Measurements from ENCODE around the gene DDX54. TPM values are rescaled to one million over a fixed set of nuclear protein-coding genes. Genes with fewer than 3 reads are reported as not detected.
A peak's percentile ranks its signal among the peaks of the same experiment; 100 is the strongest.

The DDX54 gene
- total and polyA plus RNA-seq, 2 of the 8 experiments (the other 6 are each of a cell fraction or from before 2014, with no cell fraction given): 64.9 to 113 TPM

DNA sequence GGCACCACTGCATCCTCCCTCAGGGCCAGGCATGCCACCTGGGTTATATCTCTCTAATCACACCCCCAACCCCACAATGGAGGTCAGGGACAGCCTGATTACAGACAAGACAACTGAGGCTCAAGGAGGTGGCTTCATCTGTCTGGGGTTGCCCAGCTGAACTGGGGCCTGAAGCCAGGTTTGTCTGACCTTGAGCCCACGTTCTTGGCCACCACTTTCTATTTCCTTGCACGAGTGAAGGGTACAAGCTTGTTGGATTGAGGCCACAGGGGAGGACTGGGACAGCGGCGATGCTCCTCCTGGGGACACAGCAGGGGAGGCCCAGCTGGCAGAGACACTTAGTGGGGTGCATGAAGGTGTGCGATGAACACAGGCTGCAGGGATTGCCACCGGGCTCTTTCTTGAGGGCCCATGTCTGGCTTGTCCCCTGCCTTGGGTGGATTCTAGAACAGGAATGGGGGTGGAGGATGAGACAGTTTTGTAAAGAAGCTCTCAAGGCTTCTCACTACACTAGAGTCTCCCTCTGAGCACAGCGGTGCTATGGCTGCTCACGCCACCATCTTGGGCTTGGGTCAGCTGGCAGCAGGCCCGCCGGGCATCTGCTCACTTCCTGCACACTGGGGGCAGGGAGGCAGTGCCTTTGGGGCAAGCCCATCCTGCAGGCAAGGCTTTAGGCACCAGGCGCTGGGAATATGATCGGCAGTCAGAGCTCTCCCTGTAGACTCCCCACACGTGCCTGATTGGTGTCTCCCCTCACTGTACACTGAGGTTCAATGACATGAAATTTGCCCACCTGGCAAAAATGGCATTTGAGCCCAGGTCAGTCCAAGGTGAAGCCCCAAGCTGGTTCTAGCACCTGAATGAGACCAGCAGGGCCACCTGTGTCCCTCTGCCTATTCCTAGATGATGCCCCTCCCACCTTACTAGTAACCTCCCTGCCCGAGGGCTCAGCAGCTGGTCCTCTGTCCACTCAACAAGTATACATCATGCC lies 16.2 kb upstream of the DDX54 start:
- Histone ChIP-seq H4K20me1 (replicated peaks in 1 of 2; ENCODE audit: control insufficient read depth in 1 of 2, insufficient read depth in 2 of 2, low read length in 2 of 2) (no peaks in the 10 kb centered on the region), H3K14ac (ENCODE audit: insufficient read length) (no peak overlapping the region), H3K9me3 (ENCODE audit: insufficient read depth in 2 of 2, low read depth in 1 of 2, low read length in 1 of 2) (no peaks in the 10 kb centered on the region; a peak in 1 of 4 replicates), H3K4ac (replicated peaks; ENCODE audit: insufficient read length, low read depth, low read length) (no peak overlapping the region), H2AFZ (ENCODE audit: low read length) (no peak overlapping the region), H3K27ac (ENCODE audit: low read depth, low read length) (no peak overlapping the region), H3K9ac (replicated peaks in 1 of 4; ENCODE audit: extremely low read depth in 1 of 4, low read depth in 3 of 4, low read length in 3 of 4) (0 out of 7 replicates have a peak overlapping the region, but pooled peaks of 1 of the 4 experiments have one; percentile 26), H2BK15ac (ENCODE audit: low read length) (no peak overlapping the region), H3K36me3 (ENCODE audit: control insufficient read depth in 2 of 4, insufficient read depth in 4 of 4, low read length in 3 of 4) (no peaks in the 10 kb centered on the region), H4K5ac (ENCODE audit: insufficient read length, low read depth, low read length) (no peak overlapping the region), H4K8ac (ENCODE audit: extremely low read depth, insufficient read depth, low read length) (no peak overlapping the region), H3K27me3 (replicated peaks in 1 of 4; ENCODE audit: control insufficient read depth in 3 of 4, extremely low read depth in 1 of 4, insufficient read depth in 3 of 4, low read length in 3 of 4) (no peaks in the 10 kb centered on the region), H2BK20ac (ENCODE audit: low read length) (no peak overlapping the region), H3K23ac (ENCODE audit: insufficient read length) (no peak overlapping the region), H3K79me2 (ENCODE audit: control insufficient read depth in 1 of 2, insufficient read depth in 2 of 2, low read length in 2 of 2) (no peaks in the 10 kb centered on the region), H2BK12ac (ENCODE audit: low read depth, low read length) (0 out of 2 replicates have a peak overlapping the region, but pooled peaks have one; percentile 39), H3K4me2 (ENCODE audit: insufficient read depth in 1 of 2, low read depth in 2 of 2, low read length in 2 of 2) (no peak overlapping the region), H3K18ac (ENCODE audit: extremely low read depth, low read length) (no peak overlapping the region), H3K79me1 (ENCODE audit: low read depth, low read length) (no peaks in the 10 kb centered on the region), H2AK5ac (ENCODE audit: low read depth, low read length) (no peak overlapping the region), H4K91ac (replicated peaks; ENCODE audit: insufficient read length, low read length) (no peak overlapping the region), H2BK120ac (replicated peaks; ENCODE audit: low read depth, low read length) (no peak overlapping the region), H3K4me1 (replicated peaks in 1 of 4; ENCODE audit: control insufficient read depth in 3 of 4, insufficient read depth in 4 of 4, low read length in 3 of 4) (peaks cover 0 to 2% (median 0%) of the 10 kb centered on the region in 4 experiments; a peak in 1 of 7 replicates), H3K23me2 (ENCODE audit: low read depth, low read length) (no peaks in the 10 kb centered on the region), H2BK5ac (ENCODE audit: low read depth, low read length) (no peak overlapping the region), H3K56ac (replicated peaks; ENCODE audit: insufficient read length, low read depth, low read length) (no peak overlapping the region), H3K4me3 (ENCODE audit: extremely low read depth in 1 of 4, insufficient read depth in 2 of 4, low read depth in 3 of 4, low read length in 4 of 4) (no peak overlapping the region)
- POLR2A ChIA-PET (ENCODE audit: partially characterized antibody): interaction anchor here (1.1 to 6.8 kb wide), 5 partner anchors 9 to 63 kb away, joined by 3 to 31 read pairs (median 3); partner anchors contain the start of genes DDX54, RITA1 and TPCN1
- CTCF ChIA-PET (ENCODE audit: partially characterized antibody): interaction anchor here (0.5 to 1.8 kb wide), 6 partner anchors 22 to 1759 kb away, joined by 3 to 5 read pairs (median 3); no protein-coding TSS in a partner anchor
- 89% methylated on average over 14 of the region's 14 CpGs; no CpG with 5 or more reads in 1 of the 2 experiments for WGBS, 2 experiments (ENCODE audit: extremely low coverage in 1 of 2, insufficient coverage in 1 of 2, insufficient read length in 1 of 2, insufficient replicate concordance in 2 of 2, low coverage in 1 of 2, low lambda C conversion rate in 2 of 2, missing lambda C conversion rate in 1 of 2)
- FAIRE-seq: no peak
- DNase-seq (ENCODE audit: low read depth in 1 of 2, low spot score in 2 of 2): no peak
- TF ChIP-seq KDM5A (IDR thresholded peaks at IDR 0.05; ENCODE audit: low read length) (no peak), EZH2 (IDR thresholded peaks at IDR 0.05; ENCODE audit: low read depth, low read length, severe bottlenecking) (no peak), EGR1 (IDR thresholded peaks at IDR 0.05; ENCODE audit: borderline replicate concordance, low read depth, low read length) (no peak), JUND (IDR thresholded peaks at IDR 0.05; ENCODE audit: low read length) (no peak), TAF7 (optimal IDR thresholded peaks at IDR 0.05; ENCODE audit: borderline replicate concordance, low read depth, low read length) (no peak), JUN (IDR thresholded peaks at IDR 0.05; ENCODE audit: low read depth, low read length) (no peak), SIRT6 (IDR thresholded peaks at IDR 0.05; ENCODE audit: low read length) (no peak), FOSL1 (IDR thresholded peaks at IDR 0.05; ENCODE audit: insufficient read depth, low read depth, low read length) (no peak), TCF12 (IDR thresholded peaks at IDR 0.05; ENCODE audit: low read depth, low read length) (no peak), SP2 (IDR thresholded peaks at IDR 0.05; ENCODE audit: low read length) (no peak)
- TF ChIP-seq, protein P1, sequence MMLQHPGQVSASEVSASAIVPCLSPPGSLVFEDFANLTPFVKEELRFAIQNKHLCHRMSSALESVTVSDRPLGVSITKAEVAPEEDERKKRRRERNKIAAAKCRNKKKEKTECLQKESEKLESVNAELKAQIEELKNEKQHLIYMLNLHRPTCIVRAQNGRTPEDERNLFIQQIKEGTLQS (IDR thresholded peaks at IDR 0.05; ENCODE audit: insufficient read depth, low read depth, low read length): no peak
